Activated effector memory CD4-positive, alpha-beta T cell treated with Interleukin-2 at 50 U/mL for 16 hours (primary cell): ENCODE results near the gene RALGDS.
"Not testable (repeated sequence)": the region's sequence is repeated elsewhere in the genome, so short reads cannot be mapped to it uniquely, and the experiment has no call there.

Experiments used
- DNase-seq: peaks from one replicate; pipeline ENCODE4 v3.0.0-alpha.2; 2020

RALGDS gene

GRCh38 chr9:133103987-133104505 lies 17.0 kb downstream of the RALGDS start:
- DNase-seq = no peak

GRCh38 chr9:133103183-133103986 lies 17.7 kb downstream of the RALGDS start:
- peak; percentile 33 for DNase-seq

DNA sequence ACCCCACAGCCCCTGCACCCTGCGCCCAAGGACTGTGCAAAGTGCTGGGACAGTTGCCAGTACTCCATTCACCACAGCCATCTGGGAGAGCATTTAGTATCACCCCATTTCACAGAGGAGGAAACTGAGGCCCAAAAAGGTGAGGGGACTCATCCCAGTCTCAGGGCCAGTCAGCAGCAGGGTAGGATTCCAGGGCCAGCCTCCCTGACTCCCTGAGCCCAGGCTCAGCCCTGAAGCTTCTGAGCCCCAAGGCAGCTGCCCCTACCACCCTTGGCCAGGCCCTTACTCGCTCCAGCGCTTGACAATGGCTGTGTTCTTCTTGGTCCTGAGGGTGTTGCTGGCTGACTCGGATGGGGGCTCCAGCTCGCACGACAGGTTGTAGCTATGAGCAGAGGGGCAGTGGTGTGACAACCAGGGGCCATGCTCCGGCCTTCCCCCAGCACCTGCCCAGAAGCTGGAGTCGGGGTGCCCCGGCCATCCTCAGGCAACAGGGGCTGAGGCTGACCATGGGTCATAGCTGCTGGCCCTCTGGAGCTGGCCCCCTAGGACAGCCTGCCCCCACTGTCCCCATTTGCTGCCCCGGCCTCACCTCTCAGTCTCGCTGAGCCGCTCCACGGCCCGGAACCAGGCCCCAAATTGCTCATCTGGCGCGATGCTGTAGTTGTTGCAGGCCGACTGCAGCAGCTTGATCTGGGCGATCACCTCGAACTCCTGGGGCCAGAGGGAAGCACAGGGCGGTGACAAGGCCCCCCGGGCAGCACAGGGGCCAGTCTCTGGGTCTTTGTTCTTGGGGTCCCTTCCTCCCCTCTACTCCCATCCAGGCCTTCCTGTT lies 18.6 kb downstream of the RALGDS start:
- DNase-seq = no peak

DNA sequence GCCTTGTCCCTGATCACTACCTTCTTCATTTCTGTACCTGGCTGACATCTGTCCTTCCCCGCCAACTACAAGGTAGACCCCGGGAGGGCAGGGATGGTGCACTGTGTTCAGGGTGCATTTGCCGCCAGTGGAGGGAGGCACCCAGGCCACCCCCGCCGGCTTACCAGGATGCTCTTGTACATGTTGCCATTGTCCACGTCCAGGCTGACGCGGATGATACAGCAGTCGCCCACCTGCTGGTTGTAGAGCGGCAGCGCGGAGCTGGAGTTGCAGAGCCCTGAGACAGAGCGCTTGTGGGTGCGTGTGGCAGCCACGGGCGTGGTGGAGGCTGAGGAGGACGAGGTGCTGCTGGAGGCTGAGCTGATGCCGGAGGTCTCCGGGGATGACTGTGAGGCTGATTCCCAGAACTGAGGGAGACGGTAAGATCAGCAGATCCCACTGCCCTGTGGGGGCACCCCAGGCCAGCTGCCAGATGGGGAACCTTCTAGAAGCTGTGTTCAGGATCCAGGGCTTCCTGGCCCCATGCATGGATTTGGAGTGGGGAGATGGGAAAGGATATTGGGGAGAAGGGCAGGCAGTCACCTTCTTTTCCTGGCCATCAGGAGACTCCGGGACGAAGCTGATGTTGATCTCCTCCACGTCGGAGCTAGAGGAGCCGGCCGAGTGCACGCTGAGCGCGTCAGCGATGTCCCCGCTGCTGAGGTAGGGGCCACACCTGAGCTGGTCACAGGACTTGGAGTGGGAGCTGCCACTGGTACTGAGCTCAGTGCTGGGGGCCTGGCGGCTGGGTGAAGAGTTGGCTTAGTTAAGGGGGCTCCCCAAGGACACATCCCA lies 19.5 kb downstream of the RALGDS start:
- no peak for DNase-seq

GRCh38 chr9:133100506-133101355 lies 20.3 kb downstream of the RALGDS start:
- no peak for DNase-seq

- no peak for DNase-seq
Observed at GRCh38 chr9:133099726-133100505, 21.1 kb downstream of the RALGDS start.

DNA sequence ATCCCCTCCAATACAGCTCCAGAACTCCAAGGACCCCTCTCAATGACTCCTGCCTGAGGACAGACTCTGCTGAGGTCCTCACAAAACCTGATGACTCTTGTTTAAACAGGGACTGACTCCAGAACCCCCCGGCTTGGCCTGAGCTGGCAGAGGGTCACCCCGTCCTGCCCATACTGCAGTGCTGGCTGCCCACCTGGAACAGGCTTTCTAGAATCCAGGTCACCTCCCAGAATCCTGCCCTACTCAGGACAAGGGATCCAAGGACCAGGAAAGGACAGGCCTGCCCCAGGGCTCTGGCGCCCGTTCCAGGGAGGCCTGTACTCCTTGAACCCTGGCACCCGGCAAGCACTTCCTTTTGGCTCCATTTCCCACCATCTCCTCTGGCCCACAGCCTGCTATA lies 22.2 kb downstream of the RALGDS start:
- no peak for DNase-seq

- no peak for DNase-seq
Observed at GRCh38 chr9:133098104-133098754, 22.8 kb downstream of the RALGDS start.

- DNase-seq = no peak
Observed at GRCh38 chr9:133094842-133095393, 26.1 kb downstream of the RALGDS start.

- DNase-seq = not testable (repeated sequence)
Observed at GRCh38 chr9:133094351-133094750, 26.7 kb downstream of the RALGDS start.

DNA sequence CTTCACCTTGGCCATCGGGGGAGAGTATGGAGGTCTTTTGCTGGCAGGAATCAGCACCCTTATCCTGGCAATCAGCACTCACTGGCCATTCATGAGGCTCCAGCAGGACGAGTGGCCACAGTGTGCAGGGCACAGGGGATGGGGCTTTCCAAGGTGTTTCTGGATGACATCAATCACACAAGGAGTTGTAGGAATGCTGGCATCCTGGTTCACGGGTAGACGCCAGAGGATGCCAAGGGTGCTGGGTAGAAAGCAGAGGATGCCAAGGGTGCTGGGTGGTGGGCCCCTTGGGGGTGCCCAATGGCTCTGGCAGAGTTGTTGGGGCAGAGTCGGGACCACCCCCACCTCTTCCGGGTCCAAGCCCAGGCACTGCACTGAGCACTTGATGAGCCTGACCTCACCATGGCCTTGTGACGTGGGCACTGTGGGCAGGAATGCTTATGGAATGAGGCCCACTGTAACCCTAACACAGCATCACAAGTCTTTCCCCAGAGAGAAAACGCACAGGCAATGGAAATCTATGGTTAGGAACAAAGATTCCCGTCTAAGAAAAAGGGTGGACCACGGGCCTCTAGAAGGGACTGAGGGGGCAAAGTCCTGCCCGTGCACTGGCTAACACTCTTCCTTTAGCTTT lies 30.2 kb downstream of the RALGDS start:
- DNase-seq = no peak

GRCh38 chr9:133090187-133090586 lies 30.9 kb downstream of the RALGDS start:
- DNase-seq = no peak

- DNase-seq = no peak
Observed at GRCh38 chr9:133089271-133089671, 31.8 kb downstream of the RALGDS start.

GRCh38 chr9:133088756-133089155 lies 32.3 kb downstream of the RALGDS start:
- no peak for DNase-seq

DNA sequence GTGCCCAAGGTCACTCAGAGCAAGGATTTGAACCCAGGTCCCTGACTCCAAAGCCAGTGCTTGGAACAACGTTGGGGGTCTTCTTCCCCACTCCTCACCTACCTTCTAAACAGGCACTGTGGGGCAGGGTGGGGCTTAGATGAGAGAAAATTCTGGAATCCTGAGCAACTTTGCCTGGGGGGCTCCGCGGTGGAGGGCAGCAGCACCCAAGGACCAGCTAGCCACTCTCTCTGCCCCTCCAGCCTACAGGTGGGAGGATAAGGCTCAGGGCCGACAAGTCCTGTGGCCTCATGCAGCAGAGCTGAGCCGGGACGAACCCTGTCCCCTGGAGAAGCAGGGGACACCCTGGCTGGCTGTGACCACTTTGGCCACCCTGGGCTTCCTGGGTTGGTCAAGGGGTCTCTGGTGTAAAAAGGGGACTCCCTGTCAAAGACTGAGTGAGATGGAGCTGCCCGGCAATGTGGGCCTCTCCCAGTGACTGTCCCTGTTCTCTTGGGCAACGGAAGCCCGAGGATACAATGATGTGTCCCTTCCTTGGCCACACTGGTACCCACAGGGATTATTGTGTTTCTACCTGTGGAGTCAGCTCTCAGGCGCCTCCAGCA lies 32.8 kb downstream of the RALGDS start:
- DNase-seq = no peak

- DNase-seq = no peak
Observed at GRCh38 chr9:133087429-133088145, 33.5 kb downstream of the RALGDS start.

GRCh38 chr9:133086894-133087293 lies 34.1 kb downstream of the RALGDS start:
- DNase-seq = no peak

DNA sequence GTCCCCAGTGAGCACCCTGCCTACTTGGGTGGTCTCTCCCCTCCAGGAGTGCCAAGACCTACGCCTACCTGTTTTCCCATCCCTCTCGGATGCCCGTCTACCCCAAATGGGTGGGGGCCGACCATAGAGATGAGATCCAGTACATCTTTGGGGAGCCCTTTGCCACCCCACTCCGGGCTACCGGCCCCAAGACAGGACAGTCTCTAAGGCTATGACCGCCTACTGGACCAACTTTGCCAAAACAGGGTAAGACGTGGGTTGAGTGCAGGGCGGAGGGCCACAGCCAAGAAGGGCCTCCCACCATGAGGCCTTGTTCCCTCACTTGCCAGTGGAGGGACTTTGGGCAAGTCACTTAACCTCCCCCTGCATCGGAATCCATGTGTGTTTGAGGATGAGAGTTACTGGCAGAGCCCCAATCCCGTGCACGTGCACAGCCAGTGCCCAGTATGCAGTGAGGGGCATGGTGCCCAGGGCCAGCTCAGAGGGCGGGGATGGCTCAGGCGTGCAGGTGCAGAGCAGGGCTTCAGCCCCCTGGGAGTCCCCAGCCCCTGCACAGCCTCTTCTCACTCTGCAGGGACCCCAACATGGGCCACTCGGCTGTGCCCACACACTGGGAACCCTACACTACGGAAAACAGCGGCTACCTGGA lies 34.7 kb downstream of the RALGDS start:
- not testable (repeated sequence) for DNase-seq
